Colonic mucosa (tissue), 4 donors: ENCODE data around the gene CHRNA4. TPM values are rescaled to one million over a fixed set of nuclear protein-coding genes. Genes with fewer than 3 reads are reported as not detected.

Experiments
- DNase-seq: peaks from one replicate; pipeline ENCODE4 v3.0.0-alpha.2; 2020
- H3K27ac ChIP-seq: fragments of 200-600 bp; one replicate; pipeline ENCODE4 v1.8.0; 2021
- H3K27me3 ChIP-seq: fragments of 200-600 bp; one replicate; pipeline ENCODE4 v1.8.0; 2021
- H3K36me3 ChIP-seq: fragments of 200-600 bp; one replicate; pipeline ENCODE4 v1.8.0; 2021
- H3K4me1 ChIP-seq: fragments of 200-600 bp; one replicate; pipeline ENCODE4 v1.8.0; 2021; ENCODE audit warnings: mild to moderate bottlenecking
- H3K4me3 ChIP-seq: fragments of 200-600 bp; one replicate; pipeline ENCODE4 v1.8.0; 2021
- H3K9ac ChIP-seq, 2 donors: one replicate each; pipeline ENCODE4 v1.7.0; 2013; ENCODE audit warnings: control low read depth in 2 of 2, low read depth in 2 of 2, low read length in 2 of 2
- H3K9me3 ChIP-seq: fragments of 200-600 bp; one replicate; pipeline ENCODE4 v1.8.0; 2021
- intact Hi-C: fragments of 100-400 bp; cut with DNase I; formaldehyde crosslinking; loops from one replicate; pipeline ENCODE4 v1.14.1; 2022
- total RNA-seq, 2 donors: library from RNA; stranded (reverse); fragmentation: NEBNext Ultra II Directional in 1 of 2; extraction: Animal tissue kit (Norgen Biotek cat#: 25700) in 1 of 2; gene quantifications; one replicate each; pipeline ENCODE4 v1.2.1, GENCODE V29; 2021
- TF ChIP-seq, protein P1 (sequence below): fragments of 200-600 bp; IDR thresholded peaks from one replicate; pipeline ENCODE4 v1.8.0; 2022; ENCODE audit warnings: antibody characterized with exemption, mild to moderate bottlenecking
- donor health status: healthy.
- donor health status: DM: no; HTN: no; CAD: no.
- donor health status: DM: no; HTN: no; CAD: no.

Gene CHRNA4
- total RNA-seq: under 1 TPM in 1 of 2 donors, not detected in 1; 0.05 TPM

DNA sequence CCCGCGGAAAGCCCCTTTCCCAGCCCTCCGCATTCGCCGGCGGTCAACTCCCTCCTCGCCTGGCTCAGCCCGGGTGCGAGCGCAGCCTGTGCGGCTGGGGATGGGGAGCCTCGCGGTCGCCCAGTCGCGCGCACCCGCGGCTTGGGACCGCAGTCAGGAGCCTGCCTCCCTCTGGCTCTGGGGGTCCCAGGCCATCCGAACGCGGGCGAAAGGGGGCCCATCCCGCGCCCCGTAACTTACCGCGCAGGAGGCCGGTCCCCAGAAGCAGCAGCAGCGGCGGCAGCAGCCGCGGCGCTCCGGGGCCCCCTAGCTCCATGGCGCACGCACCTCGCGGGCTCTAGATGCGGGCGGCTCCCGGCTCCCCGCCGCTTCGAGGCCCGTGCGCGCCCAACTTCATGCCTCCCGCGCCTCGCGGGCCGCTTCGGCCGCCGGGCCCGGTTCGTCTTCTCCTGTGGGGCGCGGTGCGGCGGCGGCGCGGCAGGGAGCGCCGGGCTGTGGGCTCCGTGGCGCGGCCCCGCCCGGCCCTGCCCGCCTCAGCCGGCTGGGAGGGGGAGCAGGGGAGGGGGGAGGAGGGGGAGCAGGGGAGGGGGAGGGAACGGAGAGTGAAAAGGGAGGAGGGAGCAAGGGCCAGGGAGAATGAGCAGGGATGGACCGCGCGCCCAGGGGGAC, at the start of gene CHRNA4:
CHRNA4 (minus strand) TSS at position 500 of the 669 bp plus-strand sequence; CDS start at position 316, 184 bp downstream.
- no peaks in the 10 kb centered on the region for H3K9me3 ChIP-seq
- no peak within 1 kb of the TSS for H3K9ac ChIP-seq
- no peaks in the 10 kb centered on the region for H3K4me1 ChIP-seq
- H3K27ac ChIP-seq: no peak within 1 kb of the TSS
- no peak for DNase-seq
- peaks cover 19% of the 10 kb centered on the region for H3K27me3 ChIP-seq
- intact Hi-C loops: no loop called here
- H3K4me3 ChIP-seq: no peak within 1 kb of the TSS
- H3K36me3 ChIP-seq: no peaks in the 10 kb centered on the region
- TF ChIP-seq, protein P1, sequence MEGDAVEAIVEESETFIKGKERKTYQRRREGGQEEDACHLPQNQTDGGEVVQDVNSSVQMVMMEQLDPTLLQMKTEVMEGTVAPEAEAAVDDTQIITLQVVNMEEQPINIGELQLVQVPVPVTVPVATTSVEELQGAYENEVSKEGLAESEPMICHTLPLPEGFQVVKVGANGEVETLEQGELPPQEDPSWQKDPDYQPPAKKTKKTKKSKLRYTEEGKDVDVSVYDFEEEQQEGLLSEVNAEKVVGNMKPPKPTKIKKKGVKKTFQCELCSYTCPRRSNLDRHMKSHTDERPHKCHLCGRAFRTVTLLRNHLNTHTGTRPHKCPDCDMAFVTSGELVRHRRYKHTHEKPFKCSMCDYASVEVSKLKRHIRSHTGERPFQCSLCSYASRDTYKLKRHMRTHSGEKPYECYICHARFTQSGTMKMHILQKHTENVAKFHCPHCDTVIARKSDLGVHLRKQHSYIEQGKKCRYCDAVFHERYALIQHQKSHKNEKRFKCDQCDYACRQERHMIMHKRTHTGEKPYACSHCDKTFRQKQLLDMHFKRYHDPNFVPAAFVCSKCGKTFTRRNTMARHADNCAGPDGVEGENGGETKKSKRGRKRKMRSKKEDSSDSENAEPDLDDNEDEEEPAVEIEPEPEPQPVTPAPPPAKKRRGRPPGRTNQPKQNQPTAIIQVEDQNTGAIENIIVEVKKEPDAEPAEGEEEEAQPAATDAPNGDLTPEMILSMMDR: no peak

DNA sequence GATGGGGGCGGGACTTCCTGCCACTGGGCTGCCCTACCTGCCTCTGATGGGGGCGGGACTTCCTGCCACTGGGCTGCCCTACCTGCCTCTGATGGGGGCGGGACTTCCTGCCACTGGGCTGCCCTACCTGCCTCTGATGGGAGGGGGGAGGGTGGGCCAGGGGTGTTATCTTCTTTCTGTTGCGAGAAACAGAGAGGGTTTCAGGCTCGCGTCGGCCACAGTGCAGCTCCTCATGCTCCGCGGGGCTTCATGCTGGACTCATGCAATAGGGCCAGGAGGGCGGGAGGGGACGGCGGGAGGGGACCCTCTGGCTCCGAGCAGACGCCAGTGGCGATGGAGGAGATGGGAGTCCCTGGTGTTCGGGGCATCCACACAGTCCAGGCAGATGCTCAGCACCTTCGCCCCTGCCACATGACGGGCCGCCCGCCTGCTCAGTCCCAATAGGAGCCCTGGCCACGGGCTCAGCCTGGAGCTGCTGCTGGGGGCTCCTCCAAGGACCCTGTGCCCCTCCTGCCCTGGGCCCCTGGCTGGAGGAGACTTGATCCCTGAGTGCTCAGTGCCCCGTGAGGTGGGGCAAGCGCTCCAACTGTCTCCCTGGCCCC, 48.8 kb upstream of the CHRNA4 start:
- TF ChIP-seq, protein P1: no peak
- intact Hi-C loops: no loop called here
- Histone ChIP-seq H3K4me1 (no peaks in the 10 kb centered on the region), H3K9me3 (no peaks in the 10 kb centered on the region), H3K9ac (no peak overlapping the region), H3K4me3 (no peak overlapping the region), H3K27me3 (no peaks in the 10 kb centered on the region), H3K27ac (no peak overlapping the region), H3K36me3 (no peaks in the 10 kb centered on the region)
- no peak for DNase-seq

DNA sequence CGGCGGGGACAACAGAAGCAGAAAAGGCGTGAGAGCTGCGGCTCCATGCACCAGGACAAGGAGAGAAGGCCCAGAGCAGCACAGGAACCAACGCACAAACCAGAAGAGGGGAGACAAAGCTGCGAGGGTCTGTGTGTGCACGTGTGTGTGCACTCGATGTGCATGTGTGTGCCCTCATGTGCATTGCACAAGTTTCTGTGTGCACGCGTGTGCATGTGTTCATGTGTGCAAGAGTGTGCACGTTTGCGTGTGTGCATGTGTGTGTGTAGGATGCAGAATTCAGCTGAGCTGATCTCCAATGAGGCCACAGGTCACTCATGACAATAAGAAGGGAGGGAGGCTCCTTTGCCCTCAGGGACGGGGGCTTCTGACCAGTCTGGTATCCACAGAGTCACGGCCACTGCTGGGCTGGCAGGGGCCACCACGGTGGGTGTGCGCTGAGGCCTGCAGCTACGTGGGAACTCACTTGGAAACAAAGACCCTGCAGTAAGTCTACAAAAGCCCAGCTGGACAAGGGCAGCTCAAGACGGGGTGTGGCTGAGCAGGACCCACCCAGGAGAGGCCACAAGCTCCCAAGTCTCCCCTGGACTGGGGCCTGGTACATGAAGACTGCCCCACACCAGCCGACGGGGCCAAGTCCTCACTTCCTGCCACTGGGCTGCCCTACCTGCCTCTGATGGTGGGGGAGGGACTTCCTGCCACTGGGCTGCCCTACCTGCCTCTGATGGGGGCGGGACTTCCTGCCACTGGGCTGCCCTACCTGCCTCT, 48.1 kb upstream of the CHRNA4 start:
- H3K9ac ChIP-seq: no peak overlapping the region
- intact Hi-C loops: no loop called here
- DNase-seq: no peak

DNA sequence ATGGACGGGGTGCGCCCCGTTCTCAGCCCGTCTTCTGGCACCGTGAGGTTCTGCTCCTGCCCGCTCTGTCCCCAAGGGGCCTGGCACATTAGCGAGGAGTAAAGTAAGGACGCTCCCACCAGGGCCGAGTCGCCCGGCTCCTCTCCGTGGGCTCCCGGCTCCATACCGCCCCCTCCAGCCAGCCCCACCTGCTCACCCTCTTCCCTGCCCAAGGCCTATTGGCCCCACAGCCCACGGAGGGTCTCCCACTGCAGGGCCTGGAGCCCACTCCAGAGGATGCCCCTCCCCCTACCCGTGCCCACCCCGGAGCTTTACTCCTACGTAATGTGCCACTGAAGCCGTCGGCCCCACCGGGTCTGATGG, 47.5 kb upstream of the CHRNA4 start:
- intact Hi-C loops: no loop called here
- DNase-seq: no peak
- Histone ChIP-seq H3K27me3 (no peaks in the 10 kb centered on the region), H3K36me3 (no peaks in the 10 kb centered on the region), H3K9me3 (no peaks in the 10 kb centered on the region), H3K4me3 (no peak overlapping the region), H3K27ac (no peak overlapping the region), H3K4me1 (no peaks in the 10 kb centered on the region), H3K9ac (no peak overlapping the region)
- TF ChIP-seq, protein P1: no peak

More for the DNA sequence above, 48.1 kb upstream of the CHRNA4 start:
- H3K9me3 ChIP-seq: no peaks in the 10 kb centered on the region
- H3K27me3 ChIP-seq: no peaks in the 10 kb centered on the region
- no peaks in the 10 kb centered on the region for H3K4me1 ChIP-seq
- TF ChIP-seq, protein P1: no peak
- H3K36me3 ChIP-seq: no peaks in the 10 kb centered on the region
- H3K4me3 ChIP-seq: no peak overlapping the region
- H3K27ac ChIP-seq: no peak overlapping the region

DNA sequence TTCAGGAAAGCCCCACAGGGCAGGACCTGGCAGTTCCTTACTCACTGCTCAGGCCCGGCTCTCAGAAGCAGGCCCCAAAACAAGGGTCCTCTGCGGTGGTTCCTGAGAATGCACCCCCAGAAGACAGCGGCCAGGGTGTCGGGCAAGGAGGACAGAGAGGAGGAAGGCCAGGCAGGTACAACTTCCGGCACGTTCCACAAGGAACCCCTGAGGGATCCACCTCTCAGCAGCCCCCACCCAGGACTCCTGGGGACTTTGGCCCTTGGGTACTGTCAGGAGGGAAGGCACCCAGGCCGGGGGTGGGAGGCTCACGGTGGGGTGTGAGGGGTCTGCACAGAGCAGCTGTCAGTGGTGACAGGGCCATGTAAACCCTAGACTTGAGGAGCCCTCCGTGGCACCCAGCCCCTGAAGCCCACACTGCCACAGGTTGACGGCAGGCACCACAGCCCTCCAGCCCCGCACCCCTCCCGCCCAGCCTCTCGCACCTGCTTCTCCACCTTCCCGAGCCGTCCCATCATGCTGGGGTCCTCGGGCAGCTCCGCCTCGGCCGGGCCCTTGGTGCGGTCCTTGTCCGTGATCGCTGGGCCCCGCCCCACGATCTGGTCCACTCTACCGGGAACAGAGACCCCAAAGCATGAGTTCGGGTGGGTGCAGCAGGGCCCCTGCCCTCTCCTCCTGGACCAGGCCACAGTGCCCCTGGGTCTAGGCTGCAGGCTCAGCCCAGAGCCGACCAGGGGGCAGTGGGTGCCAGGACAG, 47.0 kb upstream of the CHRNA4 start:
- Histone ChIP-seq H3K27ac (no peak overlapping the region), H3K27me3 (no peaks in the 10 kb centered on the region), H3K4me3 (no peak overlapping the region), H3K36me3 (no peaks in the 10 kb centered on the region), H3K9me3 (no peaks in the 10 kb centered on the region), H3K4me1 (no peaks in the 10 kb centered on the region), H3K9ac (no peak overlapping the region)
- DNase-seq: no peak
- TF ChIP-seq, protein P1: no peak
- intact Hi-C loops: no loop called here
